NCI-H1048 (cell line): ENCODE data around the gene HBP1.
"Not testable (repeated sequence)": the region's sequence is repeated elsewhere in the genome, so short reads cannot be mapped to it uniquely, and the experiment has no call there.

ENCODE experiments used
- DNase-seq: peaks from one replicate; lab custom pipeline; 2025; lab: John Stamatoyannopoulos, UW

HBP1 gene

DNA sequence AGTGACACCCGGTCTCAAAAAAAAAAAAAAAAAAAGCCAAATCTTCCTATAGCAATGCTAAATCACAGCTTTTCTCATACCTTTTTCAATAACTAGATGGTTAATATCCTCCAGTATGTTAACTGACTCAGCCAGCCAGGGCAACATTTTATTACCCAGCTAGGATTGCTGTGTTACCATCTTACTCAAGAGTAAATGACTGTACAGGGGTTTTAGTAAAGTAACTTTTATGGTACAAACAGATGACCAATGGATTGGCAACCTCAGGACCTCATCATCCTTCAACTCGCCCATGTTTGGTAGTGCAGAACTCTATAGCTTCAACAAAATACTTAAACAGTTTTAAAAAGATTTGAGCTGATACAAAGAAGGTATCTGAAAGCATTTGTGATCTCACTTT, 59.5 kb downstream of the HBP1 start:
- no peak for DNase-seq

DNA sequence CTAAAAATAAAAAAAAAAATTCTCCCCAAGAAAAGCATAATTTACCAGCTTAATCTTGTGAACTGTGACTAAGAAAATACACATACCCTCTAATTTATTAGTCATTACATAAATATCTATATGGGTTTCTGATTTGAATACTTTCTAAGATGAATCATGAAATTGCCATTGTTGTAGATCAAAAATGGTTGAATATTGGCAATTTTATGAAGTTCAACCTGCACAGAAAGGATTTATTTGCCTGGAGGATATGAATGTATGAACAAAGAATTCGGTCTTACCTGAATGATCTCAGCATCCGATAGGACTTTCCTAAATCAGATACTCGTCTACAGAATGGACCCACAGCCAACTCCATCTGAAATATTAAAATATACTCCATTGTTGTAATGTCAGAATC, 61.5 kb downstream of the HBP1 start:
- DNase-seq: no peak

DNA sequence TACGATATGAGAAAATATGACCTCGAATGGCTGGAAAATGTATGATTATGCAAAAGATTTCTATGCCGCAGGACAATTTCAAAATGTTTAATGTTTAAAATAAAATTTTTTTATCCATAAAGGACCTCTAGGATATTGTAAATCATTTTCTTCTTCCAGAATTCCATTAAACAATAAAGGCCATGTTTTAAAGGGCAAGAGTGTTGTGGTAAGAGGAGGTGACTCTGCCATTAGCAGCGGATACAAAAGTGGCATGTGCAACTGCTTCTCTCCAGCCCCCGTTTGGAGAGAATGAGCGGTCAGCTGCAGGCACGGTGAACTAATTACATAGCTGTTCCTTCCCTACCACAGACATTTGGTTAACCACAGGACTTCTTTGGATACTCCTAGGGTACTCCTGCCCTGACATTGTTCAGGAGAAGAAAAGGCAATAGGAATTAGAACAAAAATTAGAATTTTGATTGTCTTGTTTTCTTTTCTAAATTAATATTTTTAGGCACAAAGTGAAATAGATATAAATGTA, 63.8 kb downstream of the HBP1 start:
- no peak for DNase-seq

DNA sequence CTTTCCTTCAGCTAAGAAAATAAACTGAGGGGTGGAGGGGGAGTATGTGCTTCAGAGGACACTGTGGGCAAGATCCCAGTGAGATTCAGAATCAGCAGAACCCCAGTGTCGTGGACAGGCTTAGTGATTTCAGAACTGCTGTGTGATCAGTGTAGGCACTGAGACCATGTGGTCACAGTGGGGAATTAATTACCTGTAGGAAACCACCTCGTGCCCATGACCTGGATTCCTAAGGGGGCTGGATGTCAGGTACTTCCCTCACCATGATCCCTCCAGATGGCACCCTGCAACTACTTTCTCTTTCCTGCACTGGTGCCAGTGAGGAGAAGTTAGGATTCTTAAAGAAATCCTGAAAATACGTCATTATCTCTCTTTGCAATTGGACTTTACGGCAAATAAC, 64.4 kb downstream of the HBP1 start:
- DNase-seq: no peak

DNA sequence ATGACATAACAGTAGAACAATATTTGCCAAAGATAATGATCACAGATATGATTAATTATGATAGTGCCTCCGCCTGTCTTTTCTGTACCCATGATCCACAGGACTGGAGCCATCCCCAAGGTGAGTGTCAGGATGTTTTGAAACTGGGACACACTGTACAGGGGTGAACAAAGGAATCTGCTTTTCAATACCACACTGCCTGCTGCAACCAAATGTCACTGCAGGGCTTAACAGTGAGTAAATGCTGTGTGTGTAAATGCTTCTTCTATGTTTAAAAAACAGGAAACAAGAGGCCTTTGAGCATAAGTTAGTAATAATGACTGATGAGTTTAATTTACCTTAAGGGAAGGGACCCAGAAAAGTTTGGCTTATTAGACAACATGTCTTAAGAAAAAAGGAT, 65.2 kb downstream of the HBP1 start:
- no peak for DNase-seq

DNA sequence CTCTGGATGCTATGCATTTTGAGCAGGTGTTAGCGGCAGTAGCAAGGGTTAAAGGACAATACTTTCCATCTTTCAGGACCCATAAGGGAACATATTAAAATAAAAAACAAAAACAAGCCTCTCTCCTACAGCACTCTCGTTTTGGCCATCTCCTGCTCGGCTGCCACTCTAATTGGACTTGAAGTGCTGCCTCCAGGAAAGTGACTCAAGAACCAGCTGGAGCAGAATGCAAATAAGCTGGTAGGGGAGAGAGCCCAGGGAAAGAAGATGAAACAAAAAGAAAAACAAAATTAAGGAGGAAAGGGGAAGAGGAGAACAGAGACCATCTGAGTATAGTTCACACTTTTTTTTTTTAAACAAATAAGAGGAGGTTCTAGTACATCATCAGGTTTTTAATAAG, 65.6 kb downstream of the HBP1 start:
- DNase-seq: no peak

DNA sequence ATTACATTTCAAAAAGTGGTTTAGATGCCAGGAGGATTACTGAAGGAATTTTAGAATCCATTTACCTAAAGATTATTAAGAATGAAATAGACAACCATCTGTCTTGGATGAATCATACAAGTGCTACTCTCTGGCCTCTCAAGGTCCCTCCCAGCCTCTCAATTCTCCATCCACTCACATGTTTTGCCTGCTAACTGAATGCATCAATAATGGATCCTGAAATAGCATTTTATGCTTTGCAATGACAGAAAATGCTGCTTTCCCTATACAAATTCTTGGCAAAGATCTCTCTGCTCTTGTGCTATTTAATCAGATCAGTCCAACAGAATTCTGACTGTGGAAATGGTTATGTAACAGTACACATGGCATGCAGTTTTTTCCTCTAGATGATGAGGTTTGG, 68.1 kb downstream of the HBP1 start:
- DNase-seq: no peak

DNA sequence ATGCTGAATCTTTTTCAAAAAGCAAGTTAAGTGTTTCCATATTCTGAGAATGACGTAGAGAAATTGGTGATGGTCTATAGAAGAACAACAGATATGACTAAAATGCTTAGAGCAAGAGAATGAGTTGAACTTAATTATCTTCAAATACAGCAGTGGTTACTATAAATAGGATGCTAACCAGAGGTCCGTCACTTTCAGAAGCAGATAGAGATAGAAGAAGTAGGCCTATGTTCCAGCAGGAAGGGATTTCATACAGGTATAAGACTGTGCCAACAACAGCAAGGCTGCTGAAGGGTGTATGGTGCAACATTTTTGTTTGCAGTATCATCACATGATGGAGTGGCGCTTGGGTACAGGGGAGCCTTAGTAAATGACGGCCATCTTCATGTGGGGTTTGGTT, 68.6 kb downstream of the HBP1 start:
- no peak for DNase-seq

DNA sequence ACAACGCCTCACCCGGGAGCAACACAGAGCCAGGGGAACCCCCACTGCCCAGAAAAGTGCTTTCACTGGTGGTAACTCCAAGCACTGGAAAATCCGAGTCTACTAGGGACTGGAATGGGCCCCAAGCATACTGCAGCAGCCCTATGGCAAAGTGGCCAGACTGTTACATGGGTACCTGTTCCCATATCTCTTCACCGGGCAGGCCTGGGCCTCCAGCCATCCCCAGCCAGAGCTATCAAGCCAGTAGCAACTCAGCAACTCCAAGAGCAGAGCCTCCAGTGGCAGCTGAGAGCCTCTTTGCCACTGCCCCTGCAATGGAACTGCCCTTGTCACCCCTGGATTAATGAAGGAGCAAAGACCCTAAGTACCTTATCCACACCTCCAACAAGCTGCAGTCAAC, 73.5 kb downstream of the HBP1 start:
- DNase-seq: no peak

DNA sequence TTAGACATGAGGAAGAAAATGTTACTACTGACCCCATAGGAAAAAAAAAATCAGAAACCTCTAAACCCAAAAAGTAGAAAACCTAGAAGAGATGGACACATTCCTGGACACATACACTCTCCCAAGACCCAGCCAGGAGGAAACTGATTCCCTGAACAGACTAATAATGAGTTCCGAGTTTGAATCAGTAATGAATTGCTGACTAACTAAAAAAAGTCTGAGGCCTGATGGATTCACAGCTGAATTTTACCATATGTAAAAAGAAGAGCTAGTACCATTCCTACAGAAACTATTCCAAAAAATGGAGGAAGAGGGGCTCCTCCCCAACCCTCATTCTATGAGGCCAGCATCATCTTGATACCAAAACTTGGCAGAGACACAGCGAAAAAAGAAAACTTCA, 75.8 kb downstream of the HBP1 start:
- no peak for DNase-seq

DNA sequence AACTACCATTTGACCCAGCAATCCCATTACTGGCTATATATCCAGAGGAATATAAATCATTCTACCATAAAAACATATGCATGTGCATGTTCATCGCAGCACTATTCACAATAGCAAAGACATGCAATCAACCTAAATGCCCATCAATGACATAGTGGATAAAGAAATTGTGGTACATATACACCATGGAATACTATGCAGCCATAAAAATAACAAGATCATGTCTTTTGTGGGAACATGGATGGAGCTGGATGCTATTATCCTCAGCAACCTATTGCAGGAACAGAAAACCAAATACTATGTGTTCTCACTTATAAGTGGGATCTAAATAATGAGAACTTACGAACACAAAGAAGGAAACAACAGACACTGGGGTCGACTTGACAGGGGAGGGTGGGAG, 78.0 kb downstream of the HBP1 start:
- DNase-seq: not testable (repeated sequence)

DNA sequence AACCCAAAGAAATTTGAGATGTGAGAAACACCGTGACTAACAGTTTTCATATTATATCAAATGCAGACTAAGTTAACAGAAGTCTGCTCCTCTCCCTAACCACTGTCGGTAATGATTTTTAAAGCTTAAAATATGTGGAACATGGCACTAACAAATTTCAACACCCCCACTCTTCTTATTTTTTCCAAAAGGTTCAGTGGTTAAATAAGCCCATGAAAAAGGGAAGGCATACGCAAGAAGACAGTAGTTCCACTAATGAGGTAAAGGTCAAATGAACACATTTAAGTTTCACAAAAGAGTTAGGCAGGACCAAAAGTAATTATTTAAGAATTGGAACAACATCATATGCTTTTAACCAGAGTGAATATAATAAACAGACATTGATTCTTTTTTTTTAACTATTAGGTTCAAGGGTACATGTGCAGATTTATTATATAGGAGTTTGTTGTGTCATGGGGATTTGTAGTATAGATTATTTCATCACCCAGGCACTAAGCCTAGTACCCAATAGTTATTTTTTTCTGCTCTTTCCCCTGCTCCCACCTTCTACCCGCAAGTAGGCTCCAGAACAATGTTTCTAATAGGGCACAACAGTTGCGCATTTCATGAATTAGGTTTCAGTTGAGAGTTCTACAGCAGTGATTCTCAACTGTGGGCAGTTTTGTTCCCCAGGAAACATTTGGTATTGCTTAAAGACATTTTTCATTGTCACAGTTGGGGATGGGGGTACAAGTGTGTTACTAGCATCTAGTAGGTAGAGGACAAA, 79.9 kb downstream of the HBP1 start:
- no peak for DNase-seq

DNA sequence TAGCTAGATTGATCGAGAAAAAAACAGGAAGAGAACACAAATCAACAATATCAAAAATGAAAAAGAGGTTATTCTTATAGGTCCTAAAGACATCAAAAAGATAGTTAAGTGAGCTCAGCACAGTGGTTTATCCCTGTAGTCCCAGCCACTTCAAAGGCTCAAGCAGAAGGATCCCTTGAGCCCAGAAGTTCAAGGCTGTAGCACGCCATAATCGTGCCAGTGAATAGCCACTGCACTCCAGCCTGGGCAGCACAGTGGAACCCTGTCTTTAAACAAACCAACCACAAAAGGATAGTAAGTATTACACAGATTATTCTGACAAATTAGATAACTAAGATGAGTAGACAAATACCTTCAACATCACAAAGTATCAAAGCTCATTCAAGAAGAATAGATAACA, 83.2 kb downstream of the HBP1 start:
- no peak for DNase-seq
